Measurements from ENCODE around the gene PRDM16.

Gene PRDM16

GRCh38 chr1:3222042-3222692 lies 153.2 kb downstream of the PRDM16 start:
- DNase-seq (ENCODE audit: low spot score), result no peak
- CTCF ChIA-PET, result interaction anchor here (0.6 kb wide), 1 partner anchor 276 kb away, joined by 3 read pairs; no protein-coding TSS in a partner anchor
- TF ChIP-seq CTCF (conservative IDR thresholded peaks at IDR 0.05; ENCODE audit: low read depth), result no peak
- no peak overlapping the region for H3K27ac ChIP-seq
- POLR2A ChIA-PET (ENCODE audit: low non-redundant PET), result no interaction called here

DNA sequence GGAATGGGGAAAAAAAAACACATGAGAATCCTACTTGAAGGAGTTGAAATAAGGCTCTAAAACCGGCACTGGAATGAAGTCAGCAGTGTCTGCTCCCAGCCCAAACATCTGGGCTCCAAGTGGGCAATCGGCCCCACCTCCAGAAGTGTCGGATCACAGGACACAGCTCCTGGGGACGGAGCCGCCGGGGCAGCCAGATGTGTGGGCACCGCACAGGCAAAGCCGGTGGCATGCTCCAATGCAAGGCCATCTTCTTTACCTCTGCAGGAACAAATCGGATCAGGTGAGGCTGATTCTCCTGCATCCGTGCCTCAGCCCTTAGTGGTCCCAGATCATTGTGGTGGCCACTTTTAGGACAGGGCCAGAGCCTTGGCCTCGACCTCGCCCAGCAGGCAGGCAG lies 156.7 kb downstream of the PRDM16 start:
- no peak for TF ChIP-seq CTCF (conservative IDR thresholded peaks at IDR 0.05; ENCODE audit: low read depth)
- no peak overlapping the region for H3K27ac ChIP-seq
- ChIA-PET CTCF (no interaction called here), POLR2A (ENCODE audit: low non-redundant PET) (no interaction called here)
- DNase-seq (ENCODE audit: low spot score), result no peak

DNA sequence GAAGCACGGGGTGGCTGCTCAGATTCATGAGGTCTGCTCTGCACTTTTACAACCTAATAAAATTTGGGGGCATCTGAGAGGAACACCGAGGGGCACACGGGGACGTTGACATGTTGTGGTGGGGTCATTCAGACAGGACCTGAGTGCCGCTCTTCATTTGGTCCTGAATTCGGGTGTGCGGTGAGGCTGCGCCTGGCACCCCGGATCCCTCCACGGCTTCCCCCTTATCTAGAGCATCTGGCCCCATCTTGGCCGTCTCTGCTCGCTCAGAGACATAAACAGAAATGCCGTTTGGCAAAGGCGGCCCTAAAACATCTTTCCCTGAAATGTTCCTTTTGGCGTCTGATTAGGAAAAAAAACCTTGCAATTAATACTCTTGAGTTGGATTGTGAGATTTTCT lies 157.2 kb downstream of the PRDM16 start:
- H3K27ac ChIP-seq, result no peak overlapping the region
- ChIA-PET POLR2A (ENCODE audit: low non-redundant PET) (no interaction called here), CTCF (no interaction called here)
- no peak for DNase-seq (ENCODE audit: low spot score)
- no peak for TF ChIP-seq CTCF (conservative IDR thresholded peaks at IDR 0.05; ENCODE audit: low read depth)

DNA sequence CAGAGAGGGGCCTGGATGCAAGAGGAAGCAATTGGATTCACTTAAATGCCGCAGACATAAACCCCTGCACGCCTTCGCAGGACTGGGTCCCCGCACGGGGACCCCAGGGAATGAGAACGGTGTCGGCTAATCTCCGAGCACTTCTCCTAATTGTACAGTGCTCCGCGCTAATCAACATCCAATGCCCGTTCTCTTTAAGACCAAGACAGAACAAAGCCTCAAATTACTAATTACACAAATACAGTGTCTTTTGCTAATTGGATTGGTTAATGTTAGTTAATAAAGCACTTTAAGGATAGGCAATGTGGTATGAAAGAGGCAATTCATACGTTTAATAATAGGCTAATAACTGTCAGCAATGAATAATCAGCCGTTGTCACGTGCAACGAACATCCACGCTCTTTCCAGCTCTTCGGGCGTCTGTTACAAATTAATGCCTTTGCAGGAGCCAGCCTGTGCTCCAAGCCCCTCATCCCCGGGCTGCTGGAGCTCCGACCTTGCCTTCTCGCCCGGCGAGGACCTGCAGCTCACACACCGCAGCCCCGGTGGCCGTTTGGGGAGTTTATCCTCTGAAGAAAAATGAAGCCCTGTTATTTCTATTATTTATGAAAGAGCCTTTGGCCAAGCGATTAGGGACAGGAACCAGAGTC lies 157.8 kb downstream of the PRDM16 start:
- ChIA-PET POLR2A (ENCODE audit: low non-redundant PET) (no interaction called here), CTCF (no interaction called here)
- no peak for DNase-seq (ENCODE audit: low spot score)
- TF ChIP-seq CTCF (conservative IDR thresholded peaks at IDR 0.05; ENCODE audit: low read depth), result no peak
- H3K27ac ChIP-seq, result no peak overlapping the region

DNA sequence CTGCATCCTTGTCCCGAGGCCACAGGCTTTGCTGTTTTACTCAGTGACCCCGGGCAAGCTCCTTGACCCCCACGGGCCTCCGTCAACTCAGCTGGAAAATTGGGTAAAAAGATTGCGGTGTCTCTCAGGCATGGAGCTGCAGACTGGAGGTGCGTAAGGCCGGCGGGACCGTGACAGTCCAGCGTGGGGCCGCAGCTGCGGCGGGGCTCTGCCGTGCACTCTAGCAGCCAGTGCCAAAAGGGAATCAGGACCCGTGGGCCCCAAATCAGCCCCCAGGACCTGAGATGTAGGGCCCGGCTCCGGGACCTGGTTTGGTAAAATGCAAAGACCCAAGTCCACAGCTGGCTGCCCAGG lies 158.3 kb downstream of the PRDM16 start:
- no peak for DNase-seq (ENCODE audit: low spot score)
- no peak overlapping the region for H3K27ac ChIP-seq
- ChIA-PET POLR2A (ENCODE audit: low non-redundant PET) (no interaction called here), CTCF (interaction anchor here (0.6 kb wide), 1 partner anchor 136 kb away, joined by 3 read pairs; no protein-coding TSS in a partner anchor)
- TF ChIP-seq CTCF (conservative IDR thresholded peaks at IDR 0.05; ENCODE audit: low read depth), result no peak

DNA sequence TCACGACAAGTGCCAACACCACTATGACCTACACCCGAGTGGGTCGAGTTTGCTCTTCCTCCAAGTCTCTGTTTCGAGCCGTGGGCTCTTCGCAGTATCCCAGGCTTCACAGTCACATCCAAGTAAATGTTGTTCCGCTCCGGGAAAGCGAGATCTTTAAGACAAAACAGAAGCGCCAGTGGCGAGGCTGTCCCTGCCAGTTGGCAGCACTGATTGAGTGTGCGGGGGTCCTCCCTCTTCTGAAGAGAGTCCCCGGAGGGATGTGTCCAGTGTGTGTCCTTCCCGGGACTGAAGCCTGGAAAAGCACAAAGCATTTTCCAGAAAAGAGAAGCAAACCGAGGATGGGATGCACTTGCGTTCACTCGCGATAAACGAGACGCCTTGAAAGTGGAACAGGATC lies 158.9 kb downstream of the PRDM16 start:
- no peak overlapping the region for H3K27ac ChIP-seq
- ChIA-PET POLR2A (ENCODE audit: low non-redundant PET) (no interaction called here), CTCF (interaction anchor here (0.6 kb wide), 1 partner anchor 137 kb away, joined by 3 read pairs; no protein-coding TSS in a partner anchor)
- TF ChIP-seq CTCF (conservative IDR thresholded peaks at IDR 0.05; ENCODE audit: low read depth), result no peak
- no peak for DNase-seq (ENCODE audit: low spot score)
